ENCODE results near the gene CCDC186. TPM values are rescaled to one million over a fixed set of nuclear protein-coding genes. Genes with fewer than 3 reads are reported as not detected.
A peak's percentile ranks its signal among the peaks of the same experiment; 100 is the strongest.

CCDC186 gene
- total and polyA plus RNA-seq, 2 of the 4 experiments (the other 2 are of a cell fraction), result 3.0 to 6.1 TPM

DNA sequence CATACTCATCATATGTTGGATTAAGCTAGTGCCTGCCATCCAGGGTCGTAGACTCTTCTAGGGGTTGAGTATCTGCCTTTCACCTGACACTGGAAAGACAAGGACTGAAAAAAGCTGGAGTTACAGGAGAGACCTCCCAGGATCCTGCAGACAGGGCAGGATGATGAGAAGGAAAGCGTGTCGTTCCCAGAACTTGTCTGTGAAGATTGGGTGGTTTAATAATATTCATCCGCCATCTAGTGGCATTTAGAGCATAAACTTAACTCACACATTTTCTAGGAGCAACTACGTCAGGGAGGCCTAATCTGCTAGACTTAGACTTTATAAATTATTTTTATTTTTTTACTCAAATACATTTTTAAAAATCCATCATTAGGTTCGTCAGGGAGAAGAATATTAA lies 70.7 kb downstream of the CCDC186 start:
- H4K8ac ChIP-seq (ENCODE audit: low read depth in 2 of 2, low read length in 2 of 2), result no peak overlapping the region
- H2BK20ac ChIP-seq (ENCODE audit: low read depth, low read length), result no peak overlapping the region
- no peaks in the 10 kb centered on the region for H4K20me1 ChIP-seq (ENCODE audit: insufficient read depth, low read length)
- H3K36me3 ChIP-seq (ENCODE audit: control insufficient read depth, insufficient read depth, low read length), result no peaks in the 10 kb centered on the region
- H2BK5ac ChIP-seq (ENCODE audit: low read depth, low read length, poor library complexity, severe bottlenecking), result no peak overlapping the region
- H3K9ac ChIP-seq (ENCODE audit: low read depth, low read length), result no peak overlapping the region
- dilution Hi-C loops (cut with HindIII; ENCODE audit: low sequenced_read_pairs, unreplicated experiment), result no loop called here
- H2AFZ ChIP-seq (replicated peaks; ENCODE audit: low read length, poor library complexity), result no peak overlapping the region
- TF ChIP-seq, protein P1, sequence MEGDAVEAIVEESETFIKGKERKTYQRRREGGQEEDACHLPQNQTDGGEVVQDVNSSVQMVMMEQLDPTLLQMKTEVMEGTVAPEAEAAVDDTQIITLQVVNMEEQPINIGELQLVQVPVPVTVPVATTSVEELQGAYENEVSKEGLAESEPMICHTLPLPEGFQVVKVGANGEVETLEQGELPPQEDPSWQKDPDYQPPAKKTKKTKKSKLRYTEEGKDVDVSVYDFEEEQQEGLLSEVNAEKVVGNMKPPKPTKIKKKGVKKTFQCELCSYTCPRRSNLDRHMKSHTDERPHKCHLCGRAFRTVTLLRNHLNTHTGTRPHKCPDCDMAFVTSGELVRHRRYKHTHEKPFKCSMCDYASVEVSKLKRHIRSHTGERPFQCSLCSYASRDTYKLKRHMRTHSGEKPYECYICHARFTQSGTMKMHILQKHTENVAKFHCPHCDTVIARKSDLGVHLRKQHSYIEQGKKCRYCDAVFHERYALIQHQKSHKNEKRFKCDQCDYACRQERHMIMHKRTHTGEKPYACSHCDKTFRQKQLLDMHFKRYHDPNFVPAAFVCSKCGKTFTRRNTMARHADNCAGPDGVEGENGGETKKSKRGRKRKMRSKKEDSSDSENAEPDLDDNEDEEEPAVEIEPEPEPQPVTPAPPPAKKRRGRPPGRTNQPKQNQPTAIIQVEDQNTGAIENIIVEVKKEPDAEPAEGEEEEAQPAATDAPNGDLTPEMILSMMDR (conservative IDR thresholded peaks at IDR 0.05; ENCODE audit: low read depth, low read length), result peak; percentile 74
- TF ChIP-seq POLR2A (IDR thresholded peaks at IDR 0.05; ENCODE audit: low read depth, low read length) (no peak), CEBPB (IDR thresholded peaks at IDR 0.05; ENCODE audit: low read depth, low read length) (no peak), USF2 (IDR thresholded peaks at IDR 0.05; ENCODE audit: low read depth, low read length) (no peak), MAFK (IDR thresholded peaks at IDR 0.05; ENCODE audit: low read depth, low read length) (no peak), SMC3 (IDR thresholded peaks at IDR 0.05; ENCODE audit: low read depth, low read length) (peak; percentile 71), RAD21 (IDR thresholded peaks at IDR 0.05; ENCODE audit: low read length) (peak; percentile 83)
- no CpG with 5 or more reads among the region's 6 CpGs for WGBS, 2 experiments (ENCODE audit: extremely low coverage in 2 of 2, insufficient read length in 1 of 2)
- H2AK9ac ChIP-seq (replicated peaks; ENCODE audit: low read depth, low read length, poor library complexity), result no peak overlapping the region
- H3K27me3 ChIP-seq (ENCODE audit: control insufficient read depth, insufficient read depth, low read length), result peaks cover 29% of the 10 kb centered on the region
- H3K9me1 ChIP-seq (ENCODE audit: insufficient read depth, low read length), result no peaks in the 10 kb centered on the region
- no peak overlapping the region for H3K4me3 ChIP-seq (ENCODE audit: insufficient read depth, low read depth, low read length)
- no peak overlapping the region for H2BK120ac ChIP-seq (ENCODE audit: low read depth, low read length)
- no TSS peak for BruUV-seq (replicated peaks)
- H3K56ac ChIP-seq (ENCODE audit: extremely low read depth, insufficient read depth, low read length), result no peak overlapping the region
- H3K27ac ChIP-seq (ENCODE audit: insufficient read depth, low read length), result no peak overlapping the region
- H3K79me1 ChIP-seq (ENCODE audit: low read depth in 1 of 2, low read length in 2 of 2), result no peaks in the 10 kb centered on the region
- H3K9me3 ChIP-seq (ENCODE audit: control insufficient read depth, insufficient read depth, low read length), result no peaks in the 10 kb centered on the region
- ChIA-PET CTCF (interaction anchor here (1.4 to 2.0 kb wide), 4 partner anchors 300 to 307 kb away, joined by 4 to 10 read pairs (median 6); no protein-coding TSS in a partner anchor), POLR2A (ENCODE audit: unreplicated experiment) (no interaction called here)
- no peak overlapping the region for H4K5ac ChIP-seq (ENCODE audit: low read depth, low read length)
- ATAC-seq (ENCODE audit: low read depth), result peak; percentile 85
- in situ Hi-C loops (cut with MboI; ENCODE audit: low sequenced_read_pairs), result loop anchor here (5.0 kb wide), 2 partner anchors 306 to 396 kb away; no protein-coding TSS in a partner anchor
- H3K4me1 ChIP-seq (ENCODE audit: control insufficient read depth, insufficient read depth, low read length), result no peaks in the 10 kb centered on the region
- H3K14ac ChIP-seq (replicated peaks; ENCODE audit: low read depth, low read length), result no peak overlapping the region
- intact Hi-C loops (cut with micrococcal nuclease), result loop anchor here (1.0 kb wide), 3 partner anchors 304 to 398 kb away; no protein-coding TSS in a partner anchor
- H4K91ac ChIP-seq (ENCODE audit: insufficient read depth, low read depth, low read length), result no peak overlapping the region
- DNase-seq, result peak; percentile 67
- H3K4me2 ChIP-seq (ENCODE audit: low read depth, low read length), result no peak overlapping the region
- no peak overlapping the region for H2AK5ac ChIP-seq (ENCODE audit: low read depth, low read length)
- no peak overlapping the region for H3K4ac ChIP-seq (ENCODE audit: low read depth, low read length)
- no peak overlapping the region for H2BK15ac ChIP-seq (ENCODE audit: low read depth, low read length)
- H3K18ac ChIP-seq (ENCODE audit: low read depth, low read length), result no peak overlapping the region
- H3K23ac ChIP-seq (ENCODE audit: low read depth, low read length), result no peak overlapping the region
